ENCODE measurements around the gene CRYGA.
"Not testable (repeated sequence)": the region's sequence is repeated elsewhere in the genome, so short reads cannot be mapped to it uniquely, and the experiment has no call there.

CRYGA gene

DNA sequence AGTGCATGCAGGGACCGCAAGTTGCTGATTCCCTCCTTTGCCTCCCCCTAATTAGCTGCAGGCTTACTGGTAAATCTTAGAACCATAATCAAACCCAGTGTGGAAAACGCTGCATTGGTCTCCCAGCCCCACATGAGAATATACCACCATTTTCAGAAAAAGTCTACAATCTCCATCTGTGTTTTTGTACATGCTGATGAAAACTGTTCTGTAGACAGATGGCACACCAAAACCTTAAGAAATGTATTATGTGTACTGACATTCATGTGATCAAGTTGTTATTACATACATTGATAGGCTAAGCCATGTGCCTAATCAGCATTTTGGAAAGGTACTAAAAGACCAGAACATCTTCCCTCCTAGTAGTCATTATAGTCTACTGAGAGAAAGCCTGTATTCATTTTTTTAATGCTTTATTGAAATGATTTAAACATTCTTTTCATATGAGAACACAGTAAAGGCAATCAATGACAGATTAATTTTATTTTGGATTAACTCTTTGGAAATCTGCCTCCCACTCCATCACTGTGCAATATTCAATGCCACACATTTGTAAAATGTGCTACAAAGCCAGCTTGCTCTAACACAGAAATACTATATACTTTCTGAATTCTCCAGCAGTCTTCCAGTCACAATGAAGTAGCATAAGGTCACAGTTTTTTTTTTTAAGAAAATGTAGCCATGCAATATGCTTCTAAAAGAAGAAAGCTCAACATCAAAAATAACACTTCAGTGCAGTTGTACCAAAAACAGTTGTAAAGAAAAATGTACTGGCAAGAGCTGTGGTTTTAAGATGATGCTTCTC lies 1.8 kb upstream of the CRYGA start:
- no peak for DNase-seq (ENCODE audit: low read depth)

DNA sequence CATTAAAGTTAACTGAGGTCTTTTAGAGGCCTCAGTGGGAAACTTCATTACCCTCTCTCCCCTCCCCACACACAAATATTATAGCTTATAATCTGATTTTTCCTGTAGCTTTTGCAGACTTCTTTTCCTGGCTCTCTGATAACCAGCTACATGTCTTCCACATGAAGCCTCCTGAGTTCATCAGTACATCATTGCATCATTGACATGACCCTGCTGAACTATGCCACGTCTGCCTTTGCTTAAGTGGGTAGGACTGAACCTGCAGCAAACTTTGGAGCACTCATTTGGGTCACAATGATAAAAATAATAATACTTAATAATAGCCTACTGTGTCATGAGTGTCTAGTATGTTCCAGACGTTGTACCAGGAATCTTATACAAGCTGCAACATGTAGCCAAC lies 7.0 kb downstream of the CRYGA start:
- DNase-seq (ENCODE audit: low read depth) = no peak

DNA sequence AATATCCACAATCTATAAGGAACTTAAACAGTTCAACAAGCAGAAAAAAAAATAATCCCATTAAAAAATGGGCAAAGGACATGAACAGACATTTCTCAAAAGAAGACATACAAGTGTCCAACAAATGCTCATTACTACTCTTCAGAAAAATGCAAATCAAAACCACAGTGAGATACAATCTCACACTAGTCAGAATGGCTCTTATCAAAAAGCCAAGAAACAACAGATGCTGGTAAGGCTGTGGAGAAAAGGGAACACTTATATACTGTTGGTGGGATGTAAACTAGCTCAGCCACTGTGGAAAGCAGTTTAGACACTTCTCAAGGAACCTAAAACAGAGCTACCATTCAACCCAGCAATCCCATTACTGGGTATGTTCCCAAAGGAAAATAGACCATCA lies 10.2 kb downstream of the CRYGA start:
- DNase-seq (ENCODE audit: low read depth) = no peak

DNA sequence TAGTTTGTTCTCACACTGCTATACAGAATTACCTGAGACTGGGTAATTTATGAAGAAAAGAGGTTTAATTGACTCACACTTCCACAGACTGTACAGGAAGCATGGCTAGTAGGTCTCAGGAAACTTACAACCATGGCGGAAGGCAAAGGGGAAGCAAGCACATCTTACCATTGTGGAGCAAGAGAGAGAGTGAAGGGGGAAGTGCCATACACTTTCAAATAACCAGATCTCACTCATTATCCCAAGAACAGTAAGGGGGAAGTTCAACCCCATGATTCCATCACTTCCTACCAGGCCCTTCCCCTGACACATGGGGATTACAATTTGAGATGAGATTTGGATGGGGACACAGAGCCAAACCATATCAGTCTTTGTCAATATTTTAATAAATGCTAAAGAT lies 12.4 kb downstream of the CRYGA start:
- DNase-seq (ENCODE audit: low read depth) = no peak

DNA sequence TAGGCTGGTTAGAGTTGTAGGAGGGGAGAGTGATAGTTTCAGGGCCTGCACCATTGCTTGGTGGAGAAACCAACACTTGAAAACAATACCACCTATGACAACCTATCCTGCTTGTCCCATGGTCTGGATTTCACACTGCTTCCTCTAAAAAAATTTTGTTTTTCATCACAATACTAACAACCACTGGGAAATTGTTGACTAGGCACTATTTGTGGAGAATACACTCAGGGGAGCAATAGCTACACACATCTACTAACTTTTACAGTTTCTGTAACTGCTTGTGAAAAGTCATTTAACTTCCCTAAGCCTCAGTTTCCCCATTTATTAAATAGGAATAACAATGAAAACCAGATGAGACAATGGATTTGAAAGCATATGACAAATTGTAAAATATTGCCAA lies 13.3 kb downstream of the CRYGA start:
- DNase-seq (ENCODE audit: low read depth) = no peak

DNA sequence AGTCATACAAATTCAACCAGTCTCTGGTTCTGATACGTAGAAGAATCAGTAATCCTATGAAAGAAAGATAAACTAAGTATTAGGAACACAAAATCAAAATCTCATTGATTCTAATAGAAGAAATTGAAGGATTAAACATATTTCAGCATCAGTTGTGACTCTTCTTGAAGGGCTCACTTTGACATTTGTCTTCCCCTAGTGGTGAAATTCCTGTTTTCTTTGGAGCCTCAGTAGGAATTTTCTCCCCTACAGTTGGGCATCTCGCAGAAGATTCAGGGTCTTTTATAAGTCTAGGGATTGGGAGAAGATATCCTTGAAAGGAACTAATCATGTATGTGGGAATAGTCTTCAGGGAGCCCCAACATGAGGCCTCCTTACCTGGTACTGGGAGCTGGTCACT lies 14.6 kb downstream of the CRYGA start:
- DNase-seq (ENCODE audit: low read depth) = no peak

DNA sequence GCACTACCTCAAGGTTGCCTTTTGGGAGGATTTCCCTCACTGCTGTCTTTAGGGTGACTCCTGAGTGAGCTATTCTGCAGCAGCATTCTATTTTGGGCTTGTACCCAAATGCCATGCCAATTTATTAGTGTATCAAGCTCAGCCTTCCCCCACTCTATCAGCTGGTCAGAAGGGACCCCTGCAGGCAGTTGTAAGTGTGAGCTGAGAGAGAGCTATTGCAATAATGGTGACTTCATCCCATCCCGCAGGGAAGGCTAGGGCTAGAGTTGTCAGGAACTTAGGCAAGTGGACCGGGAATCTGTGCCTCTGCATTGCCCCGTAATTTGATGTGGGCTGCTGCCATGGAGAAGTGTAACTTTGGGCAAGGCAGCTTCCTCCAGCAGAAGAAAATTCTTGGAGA lies 15.6 kb downstream of the CRYGA start:
- no peak for DNase-seq (ENCODE audit: low read depth)

DNA sequence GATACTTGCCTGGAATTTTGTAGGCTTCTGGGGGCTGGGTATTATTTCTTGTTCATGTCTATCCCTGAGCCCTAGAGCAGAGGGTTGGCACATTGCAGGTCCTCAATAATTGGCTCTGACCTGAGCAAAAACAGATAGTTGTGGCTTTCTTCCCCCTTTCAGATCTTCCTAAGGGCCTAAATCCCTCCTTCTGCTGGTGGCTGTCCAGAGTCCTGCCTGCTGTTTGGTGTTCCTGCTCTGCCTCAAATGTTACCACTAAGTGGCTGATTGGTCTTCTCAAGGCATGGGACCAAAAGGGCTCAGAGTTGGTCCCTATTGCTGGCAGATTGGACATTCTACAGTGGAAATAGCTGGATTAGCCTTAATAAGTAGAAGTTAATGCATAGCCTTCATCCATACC lies 16.4 kb downstream of the CRYGA start:
- no peak for DNase-seq (ENCODE audit: low read depth)

DNA sequence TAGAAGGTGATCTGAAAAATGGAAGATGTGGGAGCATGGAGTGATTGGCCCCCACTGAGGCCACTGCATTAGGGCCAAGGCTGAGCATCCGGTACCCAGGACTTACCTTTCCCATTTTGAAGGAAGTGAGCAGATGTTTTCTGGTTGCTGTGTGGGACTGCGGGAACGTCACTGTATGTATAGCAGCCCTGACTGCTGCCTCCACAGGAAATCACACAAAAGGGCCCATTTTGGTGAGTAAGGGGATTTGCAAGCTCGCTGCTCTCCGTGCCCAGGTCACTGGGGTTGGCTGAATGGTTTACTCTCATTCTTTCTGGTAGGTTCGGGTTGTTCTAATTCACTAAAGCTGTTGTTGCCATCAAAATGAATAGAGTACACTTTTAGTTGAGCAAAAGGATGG lies 17.4 kb downstream of the CRYGA start, which contains the start of gene CRYGB:
CRYGB (minus strand) TSS at position 153 of the 400 bp plus-strand sequence; CDS start at position 115, 38 bp downstream.
- DNase-seq (ENCODE audit: low read depth) = no peak

DNA sequence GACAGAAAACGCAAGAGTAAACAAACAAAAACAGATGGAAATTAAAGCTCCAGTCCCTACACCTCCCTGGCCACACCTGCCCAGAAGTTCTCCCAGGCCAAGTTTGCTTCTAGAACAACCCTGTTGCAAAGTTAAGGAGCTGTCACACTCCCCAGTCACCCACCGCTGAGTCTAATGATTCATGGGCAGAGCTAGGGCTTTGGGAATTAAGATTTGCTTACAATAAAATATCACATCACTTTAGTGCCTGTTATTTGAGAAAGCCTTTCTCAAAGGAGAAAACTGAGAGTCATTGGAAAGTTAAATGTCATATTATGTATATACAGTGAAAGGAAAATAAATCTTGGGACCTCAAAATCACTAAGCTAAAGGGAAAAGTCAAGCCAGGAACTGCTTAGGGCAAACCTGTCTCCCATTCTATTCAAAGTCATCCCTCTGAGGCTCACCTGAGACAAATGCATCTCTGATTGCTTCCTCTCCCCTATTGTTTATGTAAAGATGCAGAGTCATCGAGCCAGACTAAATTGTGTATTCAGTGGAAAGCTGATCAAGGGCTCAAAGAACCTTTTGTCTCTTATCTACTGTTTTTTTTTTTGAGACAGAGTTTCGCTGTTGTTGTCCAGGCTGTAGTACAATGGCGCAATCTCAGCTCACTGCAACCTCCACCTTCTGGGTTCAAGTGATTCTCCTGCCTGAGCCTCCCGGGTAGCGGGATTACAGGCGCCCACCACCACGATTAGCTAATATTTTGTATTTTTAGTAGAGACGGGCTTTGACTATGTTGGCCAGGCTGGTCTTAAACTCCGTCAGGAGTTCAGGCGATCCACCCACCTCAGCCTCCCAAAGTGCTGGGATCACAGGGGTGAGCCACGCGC lies 20.2 kb downstream of the CRYGA start:
- no peak for DNase-seq (ENCODE audit: low read depth)

DNA sequence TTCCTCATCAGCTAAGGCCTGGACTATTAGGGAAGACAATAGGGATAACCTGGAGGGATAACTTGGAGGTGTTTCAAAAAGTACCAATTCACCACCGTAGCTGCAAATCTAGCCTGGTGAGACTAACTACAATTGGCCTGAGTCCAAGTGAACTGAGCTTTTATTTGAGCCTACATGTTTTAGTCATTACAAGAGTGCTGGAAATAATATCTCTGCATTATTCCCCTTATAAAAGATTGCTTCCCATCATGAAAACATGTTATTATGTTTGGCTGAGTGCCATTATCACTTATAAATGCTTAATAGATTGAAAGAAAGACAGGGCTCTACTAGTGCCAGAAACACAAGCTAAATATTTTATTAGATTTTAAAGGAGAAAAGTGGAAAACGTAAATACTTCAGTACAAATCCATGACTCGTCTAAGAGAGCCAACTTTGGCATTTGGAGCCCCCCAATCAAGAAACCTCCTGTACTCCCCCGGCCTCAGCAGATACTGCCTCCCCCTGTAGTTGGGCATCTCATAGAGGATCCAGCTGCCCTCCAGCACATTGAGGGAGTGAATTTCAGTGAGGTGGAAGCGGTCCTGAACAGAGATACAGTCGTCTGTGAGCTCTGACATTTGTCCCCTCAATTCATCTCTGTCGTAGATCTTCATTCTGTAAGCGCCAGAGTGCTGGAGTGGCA lies 21.0 kb downstream of the CRYGA start:
- DNase-seq (ENCODE audit: low read depth) = no peak

DNA sequence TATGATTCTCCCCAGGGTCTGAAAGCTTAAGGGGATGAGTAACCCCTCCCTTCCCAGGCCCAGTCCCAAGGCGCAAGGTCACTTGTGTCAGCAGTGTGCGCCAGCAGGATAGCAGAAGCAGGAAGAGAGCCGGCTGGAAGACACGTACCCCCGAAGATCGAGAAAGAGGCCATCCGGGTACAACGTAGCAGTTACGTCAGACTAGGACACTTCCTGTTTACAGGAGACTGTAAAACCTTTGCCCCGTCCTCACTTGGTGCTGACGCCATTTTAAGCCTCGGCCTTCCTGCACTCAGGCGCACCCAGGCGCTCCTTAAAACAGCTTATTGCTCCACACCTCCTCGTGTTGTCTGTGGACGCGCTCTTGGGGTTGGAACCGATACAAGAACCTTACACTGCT lies 23.9 kb downstream of the CRYGA start:
- no peak for DNase-seq (ENCODE audit: low read depth)

DNA sequence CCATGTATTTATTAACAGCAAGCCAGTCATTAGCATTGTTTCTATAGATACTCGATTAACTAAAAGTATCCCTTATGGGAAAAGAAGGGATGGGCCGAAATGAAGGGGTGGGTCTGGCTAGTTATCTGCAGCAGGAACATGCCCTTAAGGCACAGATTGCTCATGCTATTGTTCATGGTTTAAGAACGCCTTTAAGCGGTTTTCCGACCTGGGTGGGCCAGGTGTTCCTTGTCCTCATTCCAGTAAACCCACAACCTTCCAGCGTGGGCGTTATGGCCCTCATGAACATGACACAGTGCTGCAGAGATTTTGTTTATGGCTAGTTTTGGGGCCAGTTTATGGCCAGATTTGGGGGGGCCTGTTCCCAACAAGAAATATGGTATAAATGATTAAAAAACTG lies 25.1 kb downstream of the CRYGA start:
- not testable (repeated sequence) for DNase-seq (ENCODE audit: low read depth)

DNA sequence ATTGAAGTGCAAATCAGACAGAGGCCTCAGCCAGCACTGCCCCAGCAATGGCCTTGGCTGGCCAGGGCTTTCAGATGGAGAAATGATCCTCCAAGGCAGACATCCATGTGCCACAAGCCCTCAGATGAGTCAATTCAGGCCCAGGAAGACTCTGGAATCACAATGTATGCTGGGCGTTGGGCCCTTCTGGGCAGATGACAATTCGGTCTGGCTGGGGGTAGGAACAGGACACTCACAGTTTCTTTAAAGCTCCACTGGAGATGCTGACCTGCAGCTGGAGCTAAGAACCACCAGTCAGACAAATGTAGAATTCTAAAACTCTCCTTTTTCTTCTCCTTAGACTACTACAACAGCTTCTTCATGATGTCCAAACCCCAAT lies 26.7 kb downstream of the CRYGA start:
- no peak for DNase-seq (ENCODE audit: low read depth)

DNA sequence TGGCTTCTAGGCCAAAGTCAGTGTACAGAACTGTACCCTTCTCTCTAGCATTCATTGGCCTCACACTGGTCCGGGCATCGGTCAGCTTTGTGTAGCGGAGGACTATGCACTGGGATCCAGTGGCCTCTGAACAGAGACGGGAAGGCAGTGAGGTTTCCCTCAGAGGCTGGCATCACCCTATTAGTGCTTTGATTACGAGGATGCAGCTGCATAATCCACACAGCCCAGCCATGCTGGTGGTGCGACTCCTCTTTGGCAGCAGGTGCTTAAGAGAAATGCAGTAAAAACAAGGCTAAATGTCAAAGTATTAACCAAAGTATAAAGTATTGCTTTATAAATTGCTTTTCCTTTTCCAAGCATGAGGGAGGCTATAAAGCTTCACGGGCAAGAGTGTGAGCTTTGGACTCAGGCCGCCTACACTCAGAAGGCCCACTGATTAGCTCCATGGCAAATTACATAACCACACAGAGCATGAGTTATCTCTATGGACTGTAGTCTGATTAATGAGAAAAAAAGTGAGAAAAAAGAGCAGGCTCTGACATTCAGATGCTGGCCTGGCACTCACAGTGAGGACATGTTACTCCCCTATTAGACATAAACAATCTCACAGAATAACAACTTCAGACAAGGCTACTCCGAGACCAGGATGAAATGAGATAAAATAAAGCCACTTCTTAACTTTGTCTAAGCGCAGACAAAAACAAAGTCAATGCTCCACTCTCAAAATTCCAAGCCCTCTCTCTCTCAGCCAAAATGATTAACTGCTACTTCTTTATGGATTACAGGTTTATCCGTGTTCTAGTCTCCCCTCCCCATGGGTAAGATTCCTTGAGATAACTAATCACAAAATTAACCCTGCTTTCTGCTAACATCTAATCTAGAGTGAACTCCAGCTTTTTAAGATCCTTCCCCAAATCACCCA lies 27.3 kb downstream of the CRYGA start:
- no peak for DNase-seq (ENCODE audit: low read depth)

DNA sequence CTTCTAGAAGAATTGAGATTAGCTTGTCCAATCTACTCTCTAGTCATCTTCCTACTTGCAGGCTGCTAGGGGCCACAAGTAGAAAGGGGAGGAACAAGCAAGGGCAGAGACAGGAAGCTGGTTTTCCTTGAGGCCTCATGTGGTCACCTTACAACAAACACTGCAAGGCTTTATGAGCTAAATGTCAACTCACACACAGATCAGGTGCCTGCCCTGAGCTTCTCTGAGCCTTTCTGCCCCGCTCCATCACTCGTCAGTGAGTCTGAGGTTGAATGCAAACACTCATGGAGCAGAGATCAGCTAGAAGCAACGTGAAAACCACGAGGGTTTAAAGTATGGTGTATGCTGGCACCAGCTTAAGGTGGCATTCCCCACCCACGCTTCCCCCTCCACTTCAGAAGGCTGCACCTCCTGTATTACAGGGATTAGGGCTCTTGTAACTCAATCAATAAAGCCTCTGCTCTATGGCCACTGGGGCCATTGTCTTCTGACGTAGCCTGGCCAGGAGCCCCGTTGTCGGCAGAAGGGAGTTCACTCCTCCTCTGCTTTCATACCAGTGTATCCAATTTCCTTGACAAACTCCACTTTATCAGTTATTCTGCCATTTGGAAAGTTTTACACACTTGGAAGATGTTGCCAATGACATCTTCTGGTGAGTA lies 28.3 kb downstream of the CRYGA start:
- no peak for DNase-seq (ENCODE audit: low read depth)

DNA sequence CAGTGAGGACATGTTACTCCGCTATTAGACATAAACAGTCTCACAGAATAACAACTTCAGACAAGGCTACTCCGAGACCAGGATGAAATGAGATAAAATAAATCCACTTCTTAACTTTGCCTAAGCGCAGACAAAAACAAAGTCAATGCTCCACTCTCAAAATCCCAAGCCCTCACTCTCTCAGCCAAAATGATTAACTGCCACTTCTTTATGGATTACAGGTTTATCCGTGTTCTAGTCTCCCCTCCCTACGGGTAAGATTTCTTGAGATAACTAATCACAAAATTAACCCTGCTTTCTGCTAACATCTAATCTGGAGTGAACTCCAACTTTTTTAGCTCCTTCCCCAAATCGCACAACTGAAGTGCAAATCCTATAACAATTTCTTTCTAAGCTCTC lies 32.7 kb downstream of the CRYGA start:
- no peak for DNase-seq (ENCODE audit: low read depth)

DNA sequence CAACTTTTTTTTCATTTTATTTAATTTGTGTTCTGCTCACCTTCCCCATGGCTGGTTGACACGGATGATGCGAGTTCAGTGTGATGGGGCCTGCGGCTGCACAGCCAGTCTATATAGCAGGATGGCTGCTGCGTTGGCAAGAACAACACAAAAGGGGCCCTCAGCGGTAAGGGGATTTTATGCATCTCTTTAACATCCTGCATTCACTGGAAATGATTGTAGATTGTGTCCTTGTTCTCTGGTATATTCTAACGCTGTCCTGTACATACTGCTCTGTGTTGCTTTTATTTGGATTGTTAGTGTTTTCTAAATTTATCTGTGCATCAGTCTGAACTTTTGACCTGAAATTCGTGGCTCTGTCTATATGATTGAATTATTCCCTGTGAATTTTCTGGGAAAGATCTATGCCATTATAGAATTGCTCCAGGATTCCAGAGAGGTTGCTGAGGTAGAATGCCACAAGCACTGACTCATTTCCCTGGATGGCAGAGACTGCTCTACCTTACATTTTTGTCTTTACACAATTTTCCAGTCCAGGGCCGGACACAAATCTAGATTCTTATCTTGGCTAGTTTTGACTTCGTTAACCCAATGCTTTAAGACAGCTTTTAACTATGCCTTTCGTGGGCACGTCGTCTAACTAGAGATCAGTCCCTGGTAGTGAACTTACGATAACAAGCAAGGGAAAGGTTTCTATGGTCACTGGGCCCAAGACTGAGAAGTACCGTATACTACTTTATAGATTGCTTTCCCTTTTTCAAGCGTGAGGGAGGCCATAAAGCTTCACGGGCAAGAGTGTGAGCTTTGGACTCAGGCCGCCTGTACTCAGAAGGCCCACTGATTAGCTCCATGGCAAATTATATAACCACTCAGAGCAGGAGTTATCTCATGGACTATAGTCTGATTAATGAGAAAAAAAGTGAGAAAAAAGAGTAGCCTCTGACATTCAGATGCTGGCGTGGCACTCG lies 33.4 kb downstream of the CRYGA start, which contains the start of gene CRYGC:
CRYGC (minus strand) TSS at position 85 of the 968 bp plus-strand sequence; CDS start at position 49, 36 bp downstream.
- no peak for DNase-seq (ENCODE audit: low read depth)

DNA sequence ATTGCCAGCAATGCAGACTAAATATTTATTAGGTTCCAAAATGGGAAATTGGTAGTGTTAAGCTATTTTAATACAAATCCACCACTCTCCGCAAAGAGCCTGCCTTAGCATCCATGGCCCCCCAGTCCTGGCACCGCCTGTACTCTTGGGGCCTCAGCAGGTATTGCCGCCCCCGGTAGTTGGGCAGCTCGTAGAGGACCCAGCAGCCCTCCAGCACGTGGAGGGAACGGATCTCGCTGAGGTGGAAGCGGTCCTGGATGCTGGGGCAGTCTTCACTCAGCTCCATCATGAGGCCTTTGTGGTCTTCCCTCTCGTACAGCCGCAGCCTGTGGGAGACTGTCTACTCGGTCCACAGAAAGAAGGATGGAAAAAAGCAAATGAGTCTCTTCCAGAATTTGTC lies 35.3 kb downstream of the CRYGA start:
- no peak for DNase-seq (ENCODE audit: low read depth)

DNA sequence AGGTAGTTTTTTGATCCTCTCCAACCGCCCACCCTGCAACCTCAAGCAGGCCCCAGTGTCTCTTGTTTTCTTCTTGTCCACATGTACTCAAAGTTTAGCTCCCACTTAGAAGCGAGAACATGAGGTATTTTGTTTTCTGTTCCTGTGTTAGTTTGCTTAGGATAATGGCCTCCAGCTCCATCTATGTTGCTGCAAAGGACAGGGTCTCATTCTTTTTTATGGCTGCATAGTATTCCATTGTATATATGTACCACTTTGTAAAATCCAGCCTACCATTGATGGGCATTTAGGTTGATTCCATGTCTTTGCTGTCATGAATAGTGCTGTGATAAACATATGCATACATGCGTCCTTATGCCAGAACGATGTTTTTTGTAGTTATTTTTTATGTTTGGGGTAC lies 36.3 kb downstream of the CRYGA start:
- no peak for DNase-seq (ENCODE audit: low read depth)
